Esophagus squamous epithelium (tissue), 5 donors: ENCODE results near the gene DDAH1. TPM values are rescaled to one million over a fixed set of nuclear protein-coding genes. Genes with fewer than 3 reads are reported as not detected.

Experiments
- DNase-seq: peaks from one replicate; lab custom pipeline; 2025; lab: John Stamatoyannopoulos, UW
- H3K27ac ChIP-seq, 4 donors: fragments of 200-600 bp; sonication (generic); one replicate each; pipeline ENCODE4 v1.5.1; 2016 to 2019; ENCODE audit warnings: mild to moderate bottlenecking in 1 of 4
- H3K27me3 ChIP-seq, 4 donors: fragments of 200-600 bp; sonication (generic); 1 replicate in 3 of 4; 2 replicates in 1 of 4; pipeline versions ENCODE4 v1.5.1 to v1.6.0; 2017 to 2021; ENCODE audit warnings: antibody characterized with exemption in 1 of 4
- H3K36me3 ChIP-seq, 3 donors: fragments of 200-600 bp; sonication (generic); one replicate each; pipeline ENCODE4 v1.5.1; 2016 to 2019
- H3K4me1 ChIP-seq, 3 donors: fragments of 200-600 bp; sonication (generic); one replicate each; pipeline ENCODE4 v1.5.1; 2017 to 2019
- H3K4me3 ChIP-seq, 4 donors: fragments of 200-600 bp; sonication (generic); 1 replicate in 3 of 4; 2 replicates in 1 of 4; pipeline ENCODE4 v1.5.1; 2016 to 2019; ENCODE audit warnings: mild to moderate bottlenecking in 2 of 4, moderate library complexity in 1 of 4
- H3K9me3 ChIP-seq, 3 donors: fragments of 200-600 bp; sonication (generic); one replicate each; pipeline ENCODE4 v1.5.1; 2016 to 2019
- POLR2A ChIP-seq, 4 donors: fragments of 450-650 bp; IDR thresholded peaks; one replicate each; pipeline ENCODE4 v1.6.1; 2017; ENCODE audit warnings: antibody characterized with exemption in 4 of 4, mild to moderate bottlenecking in 4 of 4, moderate library complexity in 3 of 4
- WGBS, 2 donors: methylation state at CpG; one replicate each; pipeline ENCODE4 v1.1.5; 2018; 5-methylcytosine and 5-hydroxymethylcytosine counted together
- intact Hi-C: fragments of 100-400 bp; cut with DNase I; formaldehyde crosslinking; loops from one replicate; pipeline ENCODE4 v1.15.0; 2022
- total RNA-seq, 4 donors: library from RNA; depleted of rRNA; stranded (reverse); fragments of >200 nt; gene quantifications; one replicate each; pipeline ENCODE4 v1.1.0, GENCODE V29; 2016
- TF ChIP-seq, protein P1 (sequence below), 6 experiments: fragments of 450-650 bp in 4 of 6; fragments of 200-600 bp in 2 of 6; sonication (generic) in 2 of 6; IDR thresholded peaks; one replicate each; pipeline ENCODE4 v1.5.1; 2016 to 2019; ENCODE audit warnings: antibody characterized with exemption in 6 of 6, mild to moderate bottlenecking in 4 of 6, moderate library complexity in 4 of 6
- donor health status: DM: yes; HTN: yes; CAD: no.

The DDAH1 gene
- total RNA-seq, 4 donors from 2014 or later, result 6.1 to 13.8 (median 11.5) TPM

DNA sequence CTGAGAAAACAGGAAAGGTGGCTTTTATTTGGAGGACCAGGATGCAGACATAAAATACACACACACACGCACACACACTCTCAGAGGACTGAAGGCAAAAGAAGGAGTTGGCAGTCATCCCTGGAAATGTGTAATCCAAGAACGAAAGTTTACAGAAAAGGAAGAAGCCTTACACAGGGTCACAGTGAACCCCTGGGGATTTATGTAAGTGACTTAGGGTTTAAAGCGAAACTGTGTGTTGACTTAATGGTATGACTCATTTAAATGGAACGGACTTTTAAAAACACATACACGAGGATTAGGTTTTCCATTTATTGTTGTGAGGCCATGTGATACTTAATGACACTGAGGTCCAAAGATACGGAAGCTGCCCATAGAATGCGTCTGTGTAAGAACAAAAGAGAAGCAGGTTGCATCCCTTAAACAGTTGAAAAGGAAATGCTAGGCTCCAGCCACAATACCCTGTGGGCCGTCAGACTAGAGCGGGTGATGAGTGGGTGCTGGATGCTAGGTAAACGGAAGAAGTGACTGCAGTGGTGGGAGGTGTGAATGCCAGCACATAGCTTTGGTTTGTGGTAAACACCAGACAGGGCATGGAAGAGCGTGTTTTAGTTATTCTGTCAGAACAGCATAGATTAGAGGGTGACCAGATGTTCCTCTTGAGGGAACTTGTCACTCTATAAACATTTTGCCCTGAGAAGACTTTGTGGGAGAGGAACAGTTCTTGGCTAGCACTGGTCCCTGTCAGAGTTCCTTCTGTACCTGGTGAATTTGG is 166.9 kb downstream of the DDAH1 start:
- no peaks in the 10 kb centered on the region for H3K27me3 ChIP-seq
- WGBS, 2 donors, result 12 to 13% methylated on average over 11 of the region's 11 CpGs
- TF ChIP-seq, protein P1, sequence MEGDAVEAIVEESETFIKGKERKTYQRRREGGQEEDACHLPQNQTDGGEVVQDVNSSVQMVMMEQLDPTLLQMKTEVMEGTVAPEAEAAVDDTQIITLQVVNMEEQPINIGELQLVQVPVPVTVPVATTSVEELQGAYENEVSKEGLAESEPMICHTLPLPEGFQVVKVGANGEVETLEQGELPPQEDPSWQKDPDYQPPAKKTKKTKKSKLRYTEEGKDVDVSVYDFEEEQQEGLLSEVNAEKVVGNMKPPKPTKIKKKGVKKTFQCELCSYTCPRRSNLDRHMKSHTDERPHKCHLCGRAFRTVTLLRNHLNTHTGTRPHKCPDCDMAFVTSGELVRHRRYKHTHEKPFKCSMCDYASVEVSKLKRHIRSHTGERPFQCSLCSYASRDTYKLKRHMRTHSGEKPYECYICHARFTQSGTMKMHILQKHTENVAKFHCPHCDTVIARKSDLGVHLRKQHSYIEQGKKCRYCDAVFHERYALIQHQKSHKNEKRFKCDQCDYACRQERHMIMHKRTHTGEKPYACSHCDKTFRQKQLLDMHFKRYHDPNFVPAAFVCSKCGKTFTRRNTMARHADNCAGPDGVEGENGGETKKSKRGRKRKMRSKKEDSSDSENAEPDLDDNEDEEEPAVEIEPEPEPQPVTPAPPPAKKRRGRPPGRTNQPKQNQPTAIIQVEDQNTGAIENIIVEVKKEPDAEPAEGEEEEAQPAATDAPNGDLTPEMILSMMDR (IDR thresholded peaks at IDR 0.05), result no peak
- no peak for TF ChIP-seq POLR2A (IDR thresholded peaks at IDR 0.05)
- peak overlapping the region; percentile 72 to 88 (median 83) for H3K27ac ChIP-seq
- H3K4me3 ChIP-seq, result peak overlapping the region in 3 of 4 donors; percentile 4 to 41 (median 7)
- peaks cover 15 to 57% (median 31%) of the 10 kb centered on the region in 3 donors for H3K4me1 ChIP-seq
- H3K9me3 ChIP-seq, result no peaks in the 10 kb centered on the region
- no peak for DNase-seq
- intact Hi-C loops, result no loop called here
- no peaks in the 10 kb centered on the region for H3K36me3 ChIP-seq

DNA sequence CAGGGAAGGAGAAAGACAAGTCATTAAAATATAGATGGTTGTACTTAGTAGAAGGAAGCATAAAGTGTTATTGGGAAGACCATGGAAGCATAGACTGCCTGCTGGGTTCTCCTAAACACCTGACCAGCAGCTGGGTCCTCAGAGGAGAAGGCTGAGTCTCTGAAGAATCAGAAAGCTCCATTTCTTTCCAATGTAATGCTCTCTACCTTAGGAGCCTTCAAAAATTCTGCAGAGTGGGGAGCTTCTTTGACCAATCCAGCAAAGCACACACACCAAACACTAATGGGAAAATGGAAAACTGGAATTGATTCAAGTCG is 167.5 kb downstream of the DDAH1 start:
- Histone ChIP-seq H3K4me3 (peak overlapping the region in 3 of 4 donors; percentile 4 to 41 (median 7)), H3K27ac (peak overlapping the region; percentile 72 to 88 (median 83)), H3K36me3 (no peaks in the 10 kb centered on the region), H3K27me3 (no peaks in the 10 kb centered on the region), H3K9me3 (no peaks in the 10 kb centered on the region), H3K4me1 (peaks cover 15 to 57% (median 31%) of the 10 kb centered on the region in 3 donors)
- 20 to 25% methylated on average over 1 of the region's 1 CpG for WGBS, 2 donors
- DNase-seq, result no peak
- intact Hi-C loops, result no loop called here
- TF ChIP-seq, protein P1 (IDR thresholded peaks at IDR 0.05), result no peak
- no peak for TF ChIP-seq POLR2A (IDR thresholded peaks at IDR 0.05)

DNA sequence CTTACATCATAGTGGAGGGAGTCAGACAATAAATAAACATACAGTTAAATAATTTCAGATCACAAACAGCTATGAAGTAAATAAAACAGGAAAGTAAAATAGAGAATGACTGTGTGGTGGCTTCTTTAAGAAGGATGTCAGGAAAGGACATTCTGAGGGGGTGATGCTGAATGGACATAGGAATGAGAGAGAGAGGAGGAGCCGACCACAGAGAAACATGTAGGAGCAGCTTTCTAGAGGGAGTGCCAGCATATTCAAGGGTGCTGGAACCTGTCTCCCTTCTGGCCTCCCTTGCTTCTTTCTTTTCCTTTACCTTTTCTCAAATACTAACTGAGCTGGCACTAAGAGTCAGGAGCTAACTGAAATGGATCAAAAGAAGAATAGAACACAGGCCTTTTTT is 168.0 kb downstream of the DDAH1 start:
- Histone ChIP-seq H3K36me3 (no peaks in the 10 kb centered on the region), H3K4me1 (peaks cover 15 to 57% (median 31%) of the 10 kb centered on the region in 3 donors), H3K27ac (peak overlapping the region; percentile 72 to 88 (median 83)), H3K9me3 (no peaks in the 10 kb centered on the region), H3K27me3 (no peaks in the 10 kb centered on the region), H3K4me3 (no peak overlapping the region)
- no peak for DNase-seq
- TF ChIP-seq, protein P1 (IDR thresholded peaks at IDR 0.05), result no peak
- TF ChIP-seq POLR2A (IDR thresholded peaks at IDR 0.05), result no peak
- intact Hi-C loops, result no loop called here
- 14 to 22% methylated on average over 1 of the region's 1 CpG for WGBS, 2 donors

DNA sequence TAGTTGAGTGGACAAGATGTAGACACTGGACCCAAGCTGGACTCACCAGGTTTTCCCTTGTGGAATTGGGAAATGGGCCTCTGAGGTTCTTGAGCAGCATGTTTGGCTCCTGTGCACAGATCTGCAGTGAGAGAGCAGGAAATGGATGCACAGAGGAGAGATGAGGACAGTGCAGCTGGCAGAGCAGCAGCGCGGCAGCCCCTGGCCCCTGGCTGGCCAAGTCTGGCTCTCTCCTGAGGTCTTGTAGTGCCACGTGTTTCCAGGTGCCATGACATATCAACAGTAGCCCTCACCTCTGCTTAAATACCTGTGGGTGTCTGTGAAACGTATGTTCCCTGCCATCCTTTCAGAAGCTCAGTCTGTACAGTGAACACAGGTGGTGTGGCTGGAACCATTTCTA is 169.3 kb downstream of the DDAH1 start:
- Histone ChIP-seq H3K27me3 (no peaks in the 10 kb centered on the region), H3K9me3 (no peaks in the 10 kb centered on the region), H3K4me1 (peaks cover 15 to 62% (median 31%) of the 10 kb centered on the region in 3 donors), H3K36me3 (no peaks in the 10 kb centered on the region), H3K4me3 (no peak overlapping the region), H3K27ac (peak overlapping the region; percentile 13 to 79 (median 62))
- DNase-seq, result no peak
- intact Hi-C loops, result no loop called here
- TF ChIP-seq, protein P1 (IDR thresholded peaks at IDR 0.05), result no peak
- no peak for TF ChIP-seq POLR2A (IDR thresholded peaks at IDR 0.05)
- 71% methylated on average over 4 of the region's 4 CpGs; no CpG with 5 or more reads in 1 of the 2 donors for WGBS, 2 donors

DNA sequence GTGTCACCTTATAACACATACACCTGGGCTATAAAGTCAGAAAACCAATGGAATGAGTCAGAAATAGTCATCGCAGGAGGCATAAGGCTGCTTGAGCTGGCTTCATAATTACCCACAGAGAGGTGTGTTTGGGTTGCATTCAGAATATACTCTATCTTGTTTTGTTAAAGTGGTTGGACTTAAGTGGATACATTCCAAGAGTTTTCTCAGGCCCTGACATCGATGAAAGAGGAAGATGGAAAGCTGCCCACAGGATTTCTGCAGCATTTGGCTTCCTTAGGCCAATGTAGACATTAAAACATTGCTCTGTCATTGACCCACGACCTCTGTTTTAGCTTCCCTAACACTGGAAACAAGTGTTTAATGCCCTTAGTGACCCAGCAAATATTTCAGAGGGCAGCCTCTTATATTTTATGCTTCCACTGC is 169.9 kb downstream of the DDAH1 start:
- peak overlapping the region; percentile 50 to 79 (median 66) for H3K27ac ChIP-seq
- TF ChIP-seq, protein P1 (IDR thresholded peaks at IDR 0.05), result no peak
- no peak for TF ChIP-seq POLR2A (IDR thresholded peaks at IDR 0.05)

More for the DNA sequence above, 169.9 kb downstream of the DDAH1 start:
- no peaks in the 10 kb centered on the region for H3K27me3 ChIP-seq
- DNase-seq, result no peak
- WGBS, 2 donors, result 18 to 29% methylated on average over 3 of the region's 3 CpGs
- intact Hi-C loops, result no loop called here
- H3K36me3 ChIP-seq, result no peaks in the 10 kb centered on the region
- no peak overlapping the region for H3K4me3 ChIP-seq
- no peaks in the 10 kb centered on the region for H3K9me3 ChIP-seq
- peaks cover 15 to 68% (median 37%) of the 10 kb centered on the region in 3 donors for H3K4me1 ChIP-seq
